Kidney (tissue), 14 donors: Measurements from ENCODE around the gene CUX1. TPM values are rescaled to one million over a fixed set of nuclear protein-coding genes. Genes with fewer than 3 reads are reported as not detected.
A peak's percentile ranks its signal among the peaks of the same experiment; 100 is the strongest.

Experiments used
- DNase-seq, 5 donors: peaks; one replicate each; pipeline ENCODE4 v3.0.0-alpha.2; 2013 to 2020
- FAIRE-seq: peaks from 2 replicates; lab custom pipeline; 2012; peaks lifted over from hg19 to GRCh38; lab: Jason Lieb, UNC
- H3K27ac ChIP-seq, 2 donors: one replicate each; pipeline ENCODE4 v1.7.0; 2013; ENCODE audit warnings: low read depth in 2 of 2, low read length in 2 of 2, inconsistent platforms in 1 of 2
- H3K27me3 ChIP-seq: one replicate; pipeline ENCODE4 v1.7.1; 2013; ENCODE audit warnings: low read length, inconsistent platforms; ENCODE audit not compliant: control insufficient read depth, insufficient read depth
- H3K36me3 ChIP-seq, 3 donors: one replicate each; pipeline versions ENCODE4 v1.7.0 to v1.7.1; 2013; ENCODE audit warnings: low read length in 3 of 3, control low read depth in 1 of 3, inconsistent platforms in 1 of 3; ENCODE audit not compliant: insufficient read depth in 3 of 3, control insufficient read depth in 2 of 3
- H3K4me1 ChIP-seq, 3 donors: one replicate each; pipeline versions ENCODE4 v1.7.0 to v1.7.1; 2013; ENCODE audit warnings: low read length in 3 of 3, inconsistent platforms in 1 of 3, low read depth in 1 of 3; ENCODE audit not compliant: control insufficient read depth in 2 of 3, insufficient read depth in 2 of 3
- H3K4me3 ChIP-seq, 3 donors: one replicate each; pipeline versions ENCODE4 v1.7.0 to v1.8.1; 2013; ENCODE audit warnings: low read length in 3 of 3, control low read depth in 1 of 3, inconsistent platforms in 1 of 3
- H3K9ac ChIP-seq, 3 donors: one replicate each; pipeline versions ENCODE4 v1.7.0 to v1.7.1; 2013; ENCODE audit warnings: low read length in 3 of 3, control low read depth in 1 of 3, inconsistent platforms in 1 of 3
- H3K9me3 ChIP-seq, 3 donors: one replicate each; pipeline versions ENCODE4 v1.7.0 to v1.7.1; 2013; ENCODE audit warnings: low read length in 3 of 3, control low read depth in 1 of 3, inconsistent platforms in 1 of 3; ENCODE audit not compliant: control insufficient read depth in 2 of 3, insufficient read depth in 1 of 3
- intact Hi-C: fragments of 100-400 bp; cut with DNase I; formaldehyde crosslinking; loops from one replicate; pipeline ENCODE4 v1.11.1; 2022
- polyA plus RNA-seq: library from polyadenylated mRNA; stranded (reverse); fragments of 350-450 nt; fragmentation: Illumina TruSeq; extraction: RNeasy Lipid Tissue Mini Kit (QIAGEN cat#74804); gene quantifications from one replicate; pipeline ENCODE4 v1.2.3, GENCODE V29; 2014; ENCODE audit warnings: low read depth, low replicate concordance; ENCODE audit not compliant: insufficient read depth
- total RNA-seq: library from RNA; stranded (reverse); fragmentation: NEBNext Ultra II Directional; extraction: Animal tissue kit (Norgen Biotek cat#: 25700); gene quantifications from one replicate; pipeline ENCODE4 v1.2.1, GENCODE V29; 2021
- TF ChIP-seq, protein P1 (sequence below): IDR thresholded peaks from 3 replicates; pipeline ENCODE4 v1.5.1; 2012; ENCODE audit warnings: mild to moderate bottlenecking, moderate library complexity, borderline replicate concordance; ENCODE audit not compliant: insufficient read depth; ENCODE audit errors: extremely low read depth
- donor health status: control.
- donor health status: control.
- donor health status: control.
- donor health status: control.
- donor health status: control.
- donor health status: DM: yes; HTN: yes; CAD: no.
- donor health status: Normal renal cell carcinoma (clear cell type).

CUX1 gene
- total and polyA plus RNA-seq, 2 donors from 2014 or later: 71.4 to 126 TPM

DNA sequence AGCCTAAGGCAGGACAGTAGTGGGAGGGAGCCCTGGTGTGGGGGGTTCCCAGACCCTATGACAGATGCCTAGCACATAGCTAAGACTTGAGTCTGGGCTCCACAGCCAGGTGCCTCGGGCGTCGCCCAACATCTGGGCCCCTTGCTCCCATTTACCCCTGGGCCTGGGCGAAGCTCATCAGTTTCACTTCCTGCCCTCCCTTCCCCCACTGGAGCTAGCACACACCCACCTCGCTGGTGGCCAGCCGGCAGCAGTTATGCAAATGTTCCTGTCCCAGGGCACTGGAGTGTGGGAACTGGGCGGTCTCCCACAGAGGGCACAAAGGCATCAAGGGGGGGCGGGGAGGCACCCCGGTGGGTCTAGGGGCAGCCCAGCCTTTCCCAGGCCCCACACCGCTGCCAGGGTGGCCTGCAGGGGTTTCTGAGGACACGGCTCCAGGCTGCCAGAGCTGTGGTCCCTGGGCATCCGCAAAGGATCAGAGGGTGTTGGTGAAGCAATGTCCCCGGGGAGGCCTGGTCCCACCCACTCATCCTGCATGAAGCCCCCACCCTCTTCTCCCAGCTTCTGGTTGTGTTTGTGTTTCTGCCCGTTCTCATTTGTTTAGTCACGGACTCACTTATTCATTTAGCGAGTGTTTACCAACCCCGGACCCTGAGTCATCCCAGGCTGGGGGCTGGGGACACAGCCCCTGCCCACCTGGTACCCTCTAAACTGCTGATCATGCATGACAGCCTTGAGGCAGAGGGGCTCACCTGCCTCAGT lies 489.7 kb downstream of the CUX1 start:
- TF ChIP-seq, protein P1, sequence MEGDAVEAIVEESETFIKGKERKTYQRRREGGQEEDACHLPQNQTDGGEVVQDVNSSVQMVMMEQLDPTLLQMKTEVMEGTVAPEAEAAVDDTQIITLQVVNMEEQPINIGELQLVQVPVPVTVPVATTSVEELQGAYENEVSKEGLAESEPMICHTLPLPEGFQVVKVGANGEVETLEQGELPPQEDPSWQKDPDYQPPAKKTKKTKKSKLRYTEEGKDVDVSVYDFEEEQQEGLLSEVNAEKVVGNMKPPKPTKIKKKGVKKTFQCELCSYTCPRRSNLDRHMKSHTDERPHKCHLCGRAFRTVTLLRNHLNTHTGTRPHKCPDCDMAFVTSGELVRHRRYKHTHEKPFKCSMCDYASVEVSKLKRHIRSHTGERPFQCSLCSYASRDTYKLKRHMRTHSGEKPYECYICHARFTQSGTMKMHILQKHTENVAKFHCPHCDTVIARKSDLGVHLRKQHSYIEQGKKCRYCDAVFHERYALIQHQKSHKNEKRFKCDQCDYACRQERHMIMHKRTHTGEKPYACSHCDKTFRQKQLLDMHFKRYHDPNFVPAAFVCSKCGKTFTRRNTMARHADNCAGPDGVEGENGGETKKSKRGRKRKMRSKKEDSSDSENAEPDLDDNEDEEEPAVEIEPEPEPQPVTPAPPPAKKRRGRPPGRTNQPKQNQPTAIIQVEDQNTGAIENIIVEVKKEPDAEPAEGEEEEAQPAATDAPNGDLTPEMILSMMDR: no peak
- intact Hi-C loops: no loop called here
- DNase-seq (peak; percentile 89 to 94 (median 90)), FAIRE-seq (no peak)
- Histone ChIP-seq H3K4me1 (peaks cover 0 to 6% (median 5%) of the 10 kb centered on the region in 3 donors), H3K9me3 (no peaks in the 10 kb centered on the region), H3K27me3 (no peaks in the 10 kb centered on the region), H3K9ac (no peak overlapping the region), H3K36me3 (no peaks in the 10 kb centered on the region), H3K4me3 (peak overlapping the region in 1 of 3 donors; percentile 21), H3K27ac (no peak overlapping the region)

DNA sequence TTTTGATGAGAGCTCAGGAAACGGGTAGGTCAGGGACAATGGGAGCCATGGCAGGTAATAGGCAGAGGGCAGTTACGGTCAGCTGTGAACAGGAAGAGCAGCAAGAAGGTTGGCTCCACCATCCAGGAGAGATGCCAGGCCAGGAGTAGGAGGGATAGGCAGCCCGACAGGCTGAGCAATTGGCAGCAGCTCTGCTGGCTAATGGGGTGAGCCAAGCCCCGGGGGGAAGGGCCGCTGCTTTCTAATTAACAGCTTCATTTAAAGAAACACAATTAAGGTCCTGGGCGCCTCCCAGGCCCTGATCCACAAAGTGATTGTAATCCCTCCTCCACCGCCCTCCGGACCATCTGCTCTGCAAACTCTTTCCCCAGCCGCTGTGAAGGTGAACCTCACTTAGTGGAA lies 493.0 kb downstream of the CUX1 start:
- Histone ChIP-seq H3K27ac (no peak overlapping the region), H3K36me3 (no peaks in the 10 kb centered on the region), H3K4me3 (no peak overlapping the region), H3K9me3 (no peaks in the 10 kb centered on the region), H3K4me1 (peaks cover 0 to 5% (median 4%) of the 10 kb centered on the region in 3 donors), H3K27me3 (no peaks in the 10 kb centered on the region), H3K9ac (no peak overlapping the region)
- TF ChIP-seq, protein P1: no peak
- intact Hi-C loops: no loop called here
- DNase-seq (no peak), FAIRE-seq (no peak)

GRCh38 chr7:102312317-102312716 lies 494.9 kb downstream of the CUX1 start:
- intact Hi-C loops: no loop called here
- no peaks in the 10 kb centered on the region for H3K4me1 ChIP-seq
- H3K9ac ChIP-seq: no peak overlapping the region
- TF ChIP-seq, protein P1: no peak
- no peak overlapping the region for H3K27ac ChIP-seq
- no peaks in the 10 kb centered on the region for H3K36me3 ChIP-seq
- no peak for FAIRE-seq
- no peaks in the 10 kb centered on the region for H3K27me3 ChIP-seq
- H3K9me3 ChIP-seq: no peaks in the 10 kb centered on the region
- no peak overlapping the region for H3K4me3 ChIP-seq
- DNase-seq: no peak
